T47D (cell line): Measurements from ENCODE around the gene NBPF6.
"Not testable (repeated sequence)": the region's sequence is repeated elsewhere in the genome, so short reads cannot be mapped to it uniquely, and the experiment has no call there.

Source experiments
- DNase-seq, 2 experiments: peaks; one replicate each; pipeline versions ENCODE4 v3.0.0 to v3.0.0-alpha.2; 2011 to 2012; ENCODE audit warnings: low read depth in 1 of 2, low spot score in 1 of 2
- JUND ChIP-seq: IDR thresholded peaks from 2 replicates; pipeline ENCODE4 v1.6.1; 2012; ENCODE audit warnings: low read depth
- in situ Hi-C: cut with HindIII; loops from 2 replicates; pipeline ENCODE4 v1.10.0; 2016; ENCODE audit warnings: low sequenced_read_pairs, low pct_unique_long_range_greater_than_20kb

Gene NBPF6

DNA sequence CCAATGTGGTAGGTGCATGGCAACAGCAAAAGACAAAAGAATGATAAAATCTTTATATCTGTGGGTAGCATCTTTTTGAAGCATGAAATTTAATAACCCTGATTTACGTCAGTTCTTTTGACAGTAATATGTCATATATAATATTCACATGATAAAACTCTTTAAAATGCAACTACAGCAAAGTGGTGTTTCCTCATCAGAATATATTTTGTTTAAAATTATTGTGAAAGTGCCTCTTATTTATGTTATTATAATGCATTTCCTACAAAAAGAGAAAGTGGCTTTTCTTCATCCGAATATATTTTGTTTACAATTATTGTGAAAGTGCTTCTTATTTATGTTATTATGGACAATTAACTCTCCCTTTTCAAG is 62.9 kb downstream of the NBPF6 start:
- TF ChIP-seq JUND: no peak
- in situ Hi-C loops: no loop called here
- no peak for DNase-seq

GRCh38 chr1:108513914-108514313 is 63.8 kb downstream of the NBPF6 start:
- DNase-seq, in situ Hi-C loops: not testable (repeated sequence)

- DNase-seq, in situ Hi-C loops: not testable (repeated sequence)
Measured at GRCh38 chr1:108517301-108517897, 67.3 kb downstream of the NBPF6 start.
